Ovary (tissue), 3 donors: ENCODE measurements around the gene EDIL3.

ENCODE experiments used
- CTCF ChIP-seq, 3 donors: fragments of 450-650 bp in 2 of 3; fragments of 200-600 bp in 1 of 3; IDR thresholded peaks; one replicate each; pipeline versions ENCODE4 v1.5.1 to v1.8.0; 2016 to 2022; ENCODE audit warnings: antibody characterized with exemption in 3 of 3, mild to moderate bottlenecking in 1 of 3
- EP300 ChIP-seq: sonication (generic); formaldehyde crosslinking; IDR thresholded peaks from one replicate; pipeline ENCODE4 v1.6.1; 2017; ENCODE audit warnings: antibody characterized with exemption
- POLR2A ChIP-seq: fragments of 450-650 bp; IDR thresholded peaks from one replicate; pipeline ENCODE4 v1.6.1; 2017; ENCODE audit warnings: antibody characterized with exemption, mild to moderate bottlenecking, moderate library complexity
- donor health status: DM: no; HTN: no; CAD: no.

GRCh38 chr5:84032324-84032723 is 352.4 kb downstream of the EDIL3 start:
- no peak for TF ChIP-seq CTCF (IDR thresholded peaks at IDR 0.05)
- TF ChIP-seq EP300, result no peak
- TF ChIP-seq POLR2A, result no peak
